GM13976 (cell line): Measurements from ENCODE around the gene CLDN7.

Experiments used
- DNase-seq: peaks from one replicate; pipeline ENCODE4 v3.0.0; 2012; ENCODE audit warnings: low spot score
- CTCF ChIP-seq: IDR thresholded peaks from 2 replicates; pipeline ENCODE4 v1.5.1; 2012; ENCODE audit warnings: borderline replicate concordance, mild to moderate bottlenecking; ENCODE audit not compliant: insufficient read depth; ENCODE audit errors: extremely low read depth, missing control alignments, control extremely low read depth
- in situ Hi-C: fragments of 300-500 bp; cut with MboI; formaldehyde crosslinking; loops from one replicate; pipeline ENCODE4 v1.12.0; 2022; ENCODE audit warnings: low sequenced_read_pairs, mixed read lengths, inconsistent platforms; ENCODE audit not compliant: unreplicated experiment

Gene CLDN7

GRCh38 chr17:7258731-7259554 is 3.3 kb downstream of the CLDN7 start:
- in situ Hi-C loops = no loop called here
- no peak for TF ChIP-seq CTCF
- no peak for DNase-seq

GRCh38 chr17:7256766-7257456 is 5.4 kb downstream of the CLDN7 start:
- in situ Hi-C loops = no loop called here
- no peak for TF ChIP-seq CTCF
- DNase-seq = no peak

GRCh38 chr17:7254511-7254910 is 7.8 kb downstream of the CLDN7 start:
- TF ChIP-seq CTCF = no peak
- DNase-seq = no peak
- in situ Hi-C loops = no loop called here

- DNase-seq = no peak
- TF ChIP-seq CTCF = no peak
- in situ Hi-C loops = no loop called here
These were observed 9.2 kb downstream of the CLDN7 start for GRCh38 chr17:7253082-7253481.

GRCh38 chr17:7252176-7253043 is 9.9 kb downstream of the CLDN7 start, which contains the start of gene ELP5:
TSS of gene ELP5 (plus strand) at chr17:7252215. CDS start at chr17:7252551, 336 bp downstream.
- TF ChIP-seq CTCF = peak; percentile 54
- in situ Hi-C loops = no loop called here
- DNase-seq = peak; percentile 97

GRCh38 chr17:7251661-7252175 is 10.6 kb downstream of the CLDN7 start, which contains the start of gene CTDNEP1:
TSS of gene CTDNEP1 (minus strand) at chr17:7251734. CDS start at chr17:7251296, 438 bp downstream.
- peak; percentile 80 for DNase-seq
- in situ Hi-C loops = no loop called here
- no peak for TF ChIP-seq CTCF
